PC-9 (cell line): ENCODE data around the gene TMEM120B. TPM values are rescaled to one million over a fixed set of nuclear protein-coding genes. Genes with fewer than 3 reads are reported as not detected.

Source experiments
- BruUV-seq: library from RNA; stranded (reverse); fragments of 400-500 nt; replicated peaks from 2 replicates; lab custom pipeline; 2021; lab: Mats Ljungman, UMichigan
- CTCF ChIA-PET: fragments of 300-600 bp; sonication (Branson Sonifier 250); formaldehyde crosslinking; loops from one replicate; lab custom pipeline; 2022; ENCODE audit warnings: antibody characterized with exemption; lab: Charles Lee
- POLR2A ChIA-PET: fragments of 300-600 bp; sonication (Branson Sonifier 250); formaldehyde crosslinking; loops from one replicate; lab custom pipeline; 2022; ENCODE audit warnings: antibody characterized with exemption; ENCODE audit not compliant: unreplicated experiment; lab: Charles Lee
- DNase-seq, 2 experiments: peaks; one replicate each; pipeline versions ENCODE4 v3.0.0 to v3.0.0-alpha.2; 2015 to 2022; ENCODE audit warnings: mixed read lengths in 1 of 2
- H2AFZ ChIP-seq: fragments of 200-600 bp; sonication (generic); 2 replicates; pipeline ENCODE4 v1.8.1; 2017; ENCODE audit warnings: antibody characterized with exemption
- H3F3A ChIP-seq: fragments of 200-600 bp; sonication (generic); 2 replicates; pipeline ENCODE4 v1.8.1; 2017; ENCODE audit warnings: antibody characterized with exemption, mild to moderate bottlenecking, low read depth; ENCODE audit not compliant: insufficient read depth
- H3K27ac ChIP-seq: fragments of 200-600 bp; sonication (generic); 2 replicates; pipeline ENCODE4 v1.6.1; 2016; ENCODE audit warnings: mixed run types
- H3K27me3 ChIP-seq: fragments of 200-600 bp; sonication (generic); 2 replicates; pipeline ENCODE4 v1.6.1; 2016; ENCODE audit warnings: low read depth, mixed run types; ENCODE audit not compliant: insufficient read depth
- H3K36me3 ChIP-seq: fragments of 200-600 bp; sonication (generic); 2 replicates; pipeline ENCODE4 v1.6.1; 2016; ENCODE audit warnings: low read depth, mixed run types
- H3K4me1 ChIP-seq: fragments of 200-600 bp; sonication (generic); replicated peaks from 2 replicates; pipeline ENCODE4 v1.6.1; 2016; ENCODE audit warnings: mixed run types; ENCODE audit not compliant: insufficient read depth
- H3K4me2 ChIP-seq: fragments of 200-600 bp; sonication (generic); 2 replicates; pipeline ENCODE4 v1.6.1; 2017; ENCODE audit warnings: mixed run types
- H3K4me3 ChIP-seq: fragments of 200-600 bp; sonication (generic); 2 replicates; pipeline ENCODE4 v1.6.1; 2016; ENCODE audit warnings: mixed run types
- H3K79me2 ChIP-seq: fragments of 200-600 bp; sonication (generic); 2 replicates; pipeline ENCODE4 v1.6.1; 2017; ENCODE audit warnings: low read depth, mixed run types
- H3K9me2 ChIP-seq: fragments of 200-600 bp; sonication (generic); 2 replicates; pipeline ENCODE4 v1.8.1; 2017; ENCODE audit warnings: mild to moderate bottlenecking; ENCODE audit not compliant: insufficient read depth
- H3K9me3 ChIP-seq: fragments of 200-600 bp; sonication (generic); 2 replicates; pipeline ENCODE4 v1.8.1; 2016; ENCODE audit warnings: low read depth; ENCODE audit not compliant: insufficient read depth
- H4K20me1 ChIP-seq: fragments of 200-600 bp; sonication (generic); 2 replicates; pipeline ENCODE4 v1.8.1; 2017; ENCODE audit not compliant: insufficient read depth
- CTCF ChIP-seq: fragments of 200-600 bp; sonication (generic); conservative IDR thresholded peaks from 2 replicates; pipeline ENCODE4 v1.6.1; 2017; ENCODE audit warnings: mixed run types, antibody characterized with exemption, mild to moderate bottlenecking, moderate library complexity
- EZH2 ChIP-seq: fragments of 200-600 bp; sonication (generic); IDR thresholded peaks from 2 replicates; pipeline ENCODE4 v1.8.0; 2017; ENCODE audit warnings: antibody characterized with exemption, low read depth
- intact Hi-C: fragments of 100-400 bp; cut with micrococcal nuclease; formaldehyde crosslinking; loops from one replicate; pipeline ENCODE4 v1.10.0; 2022; ENCODE audit not compliant: unreplicated experiment
- total RNA-seq: library from RNA; stranded (reverse); gene quantifications from 2 replicates; pipeline ENCODE4 v1.2.3, GENCODE V29; 2021

TMEM120B gene
- total RNA-seq, 1 experiment from 2014 or later = 12.4 TPM

- CTCF ChIA-PET = interaction anchor here (0.5 to 4.9 kb wide), 14 partner anchors 9 to 318 kb away, joined by 3 to 48 read pairs (median 8); partner anchors contain the start of gene PSMD9
- Histone ChIP-seq H3K9me2 (no peaks in the 10 kb centered on the region), H3K4me2 (peak overlapping the region; percentile 93), H3K36me3 (no peaks in the 10 kb centered on the region), H3F3A (peaks cover 67% of the 10 kb centered on the region), H2AFZ (no peak overlapping the region), H3K4me1 (peaks cover 62% of the 10 kb centered on the region), H3K9me3 (no peaks in the 10 kb centered on the region), H3K79me2 (peaks cover 63% of the 10 kb centered on the region), H4K20me1 (no peaks in the 10 kb centered on the region), H3K4me3 (peak overlapping the region; percentile 35; the same call in 1 of the 2 replicates), H3K27ac (peak overlapping the region; percentile 69), H3K27me3 (no peaks in the 10 kb centered on the region)
- DNase-seq = peak; percentile 69 to 87
- BruUV-seq = no TSS peak
- POLR2A ChIA-PET = interaction anchor here (0.5 to 1.0 kb wide), 4 partner anchors 9 to 109 kb away, joined by 4 read pairs; no protein-coding TSS in a partner anchor
- intact Hi-C loops = loop anchor here (2.0 to 10.0 kb wide), 5 partner anchors 168 to 570 kb away; partner anchors contain the start of gene ORAI1
- TF ChIP-seq EZH2 = no peak
- peak; percentile 95 for TF ChIP-seq CTCF
Observed at GRCh38 chr12:121795034-121795968, 82.7 kb downstream of the TMEM120B start.

DNA sequence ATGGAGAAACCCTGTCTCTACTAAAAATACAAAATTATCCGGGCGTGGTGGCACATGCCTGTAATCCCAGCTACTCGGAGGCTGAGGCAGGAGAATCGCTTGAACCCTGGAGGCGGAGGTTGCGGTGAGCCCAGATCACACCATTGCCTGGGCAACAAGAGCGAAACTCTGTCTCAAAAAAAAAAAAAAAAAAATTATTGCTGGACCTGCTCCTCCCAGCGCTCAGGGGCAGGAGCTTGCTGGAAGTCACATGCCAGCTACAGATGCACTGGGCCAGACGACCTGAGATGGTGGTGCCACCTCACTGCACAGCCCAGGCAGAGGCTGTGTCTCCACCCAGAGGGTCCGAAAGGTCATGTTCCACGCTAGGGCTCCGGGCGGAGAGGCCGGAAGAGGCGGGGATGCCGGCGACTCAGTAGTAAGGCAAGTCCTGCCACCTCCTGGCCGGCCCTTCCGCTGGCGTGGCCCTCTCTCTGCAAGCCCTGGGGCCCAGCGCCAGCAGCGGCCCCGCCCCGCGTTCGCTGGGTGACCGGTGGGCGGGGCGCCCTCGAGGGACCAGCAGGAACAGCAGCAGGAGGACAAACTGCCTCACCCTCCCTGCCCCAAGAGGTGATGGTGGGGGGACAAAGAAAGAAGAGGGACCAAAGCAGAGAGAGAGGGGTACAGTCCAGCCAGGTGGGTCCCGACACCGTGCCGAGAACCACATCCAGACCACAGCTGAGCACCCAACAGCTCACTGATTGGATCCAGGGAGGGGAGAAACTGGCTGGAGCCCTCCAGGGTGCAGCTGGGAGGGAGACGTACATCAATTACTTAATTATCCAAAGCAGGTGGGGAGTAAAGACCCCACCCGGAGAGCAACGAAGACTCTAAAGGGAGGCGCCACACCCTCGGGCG is 84.6 kb downstream of the TMEM120B start:
- TF ChIP-seq CTCF = peak; percentile 33; the same call in 1 of the 2 replicates
- TF ChIP-seq EZH2 = no peak
- POLR2A ChIA-PET = interaction anchor here (0.5 to 0.6 kb wide), 4 partner anchors 80 to 1472 kb away, joined by 3 to 7 read pairs (median 3); no protein-coding TSS in a partner anchor
- intact Hi-C loops = loop anchor here (1.0 to 10.0 kb wide), 4 partner anchors 91 to 572 kb away; partner anchors contain the start of gene PSMD9
- Histone ChIP-seq H3K9me3 (no peaks in the 10 kb centered on the region), H3K36me3 (no peaks in the 10 kb centered on the region), H3K79me2 (peaks cover 61% of the 10 kb centered on the region), H3K27ac (peak overlapping the region; percentile 69), H3K4me3 (peak overlapping the region; percentile 17; the same call in 1 of the 2 replicates), H3K9me2 (no peaks in the 10 kb centered on the region), H3K27me3 (no peaks in the 10 kb centered on the region), H2AFZ (no peak overlapping the region), H3F3A (peaks cover 64% of the 10 kb centered on the region), H3K4me2 (peak overlapping the region; percentile 72), H3K4me1 (peaks cover 48% of the 10 kb centered on the region), H4K20me1 (no peaks in the 10 kb centered on the region)
- CTCF ChIA-PET = interaction anchor here (0.6 to 4.9 kb wide), 7 partner anchors 9 to 1929 kb away, joined by 3 to 48 read pairs (median 7); partner anchors contain the start of gene PSMD9
- BruUV-seq = no TSS peak
- peak; percentile 96 to 97 for DNase-seq
